Thyroid gland (tissue), 4 donors: ENCODE measurements around the gene HOXD12.

Source experiments
- CTCF ChIP-seq, 6 experiments: fragments of 200-600 bp in 3 of 6; fragments of 450-650 bp in 3 of 6; sonication (generic) in 3 of 6; IDR thresholded peaks; one replicate each; pipeline ENCODE4 v1.5.1; 2016 to 2019; ENCODE audit warnings: antibody characterized with exemption in 6 of 6, mild to moderate bottlenecking in 2 of 6, inconsistent platforms in 1 of 6, moderate library complexity in 1 of 6
- POLR2A ChIP-seq, 2 donors: fragments of 450-650 bp; IDR thresholded peaks; one replicate each; pipeline ENCODE4 v1.6.1; 2017; ENCODE audit warnings: antibody characterized with exemption in 2 of 2, mild to moderate bottlenecking in 2 of 2, moderate library complexity in 1 of 2

DNA sequence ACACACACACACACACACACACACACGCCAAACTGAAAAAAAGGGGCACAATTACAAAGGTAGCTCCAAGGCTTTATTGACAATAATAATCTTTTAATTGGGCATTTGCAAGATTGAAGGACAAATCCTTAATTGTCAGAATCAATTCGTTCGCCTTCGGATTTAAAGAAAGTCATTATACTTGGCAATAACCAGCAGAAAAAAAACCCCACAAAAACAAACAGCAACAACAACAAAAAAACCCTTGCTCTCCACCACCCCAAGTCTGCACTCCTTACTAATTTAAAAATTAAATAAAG is 28.1 kb downstream of the HOXD12 start:
- TF ChIP-seq CTCF (IDR thresholded peaks at IDR 0.05) (no peak), POLR2A (IDR thresholded peaks at IDR 0.05) (no peak)
